ENCODE data around the gene PFKFB2.

DNA sequence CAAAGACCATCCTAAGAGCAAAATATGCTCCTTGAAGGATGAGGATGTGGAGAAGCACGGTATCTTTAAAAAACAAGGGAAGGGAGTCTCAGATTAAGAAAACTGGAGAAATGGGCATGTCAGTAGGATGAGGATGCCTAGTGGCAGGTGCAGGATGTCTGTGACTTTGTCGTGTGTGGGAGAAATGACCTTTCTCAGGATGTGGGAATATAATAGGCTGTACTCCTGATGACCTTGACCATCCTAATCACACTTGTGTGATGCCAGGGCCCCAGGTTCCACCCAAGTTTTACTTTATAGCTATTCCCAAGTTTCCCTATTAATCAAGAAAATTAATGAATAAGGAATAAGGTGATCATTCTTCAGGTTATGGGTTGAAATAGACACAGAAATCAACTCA is 33.4 kb upstream of the PFKFB2 start:
- TF ChIP-seq, protein P1, sequence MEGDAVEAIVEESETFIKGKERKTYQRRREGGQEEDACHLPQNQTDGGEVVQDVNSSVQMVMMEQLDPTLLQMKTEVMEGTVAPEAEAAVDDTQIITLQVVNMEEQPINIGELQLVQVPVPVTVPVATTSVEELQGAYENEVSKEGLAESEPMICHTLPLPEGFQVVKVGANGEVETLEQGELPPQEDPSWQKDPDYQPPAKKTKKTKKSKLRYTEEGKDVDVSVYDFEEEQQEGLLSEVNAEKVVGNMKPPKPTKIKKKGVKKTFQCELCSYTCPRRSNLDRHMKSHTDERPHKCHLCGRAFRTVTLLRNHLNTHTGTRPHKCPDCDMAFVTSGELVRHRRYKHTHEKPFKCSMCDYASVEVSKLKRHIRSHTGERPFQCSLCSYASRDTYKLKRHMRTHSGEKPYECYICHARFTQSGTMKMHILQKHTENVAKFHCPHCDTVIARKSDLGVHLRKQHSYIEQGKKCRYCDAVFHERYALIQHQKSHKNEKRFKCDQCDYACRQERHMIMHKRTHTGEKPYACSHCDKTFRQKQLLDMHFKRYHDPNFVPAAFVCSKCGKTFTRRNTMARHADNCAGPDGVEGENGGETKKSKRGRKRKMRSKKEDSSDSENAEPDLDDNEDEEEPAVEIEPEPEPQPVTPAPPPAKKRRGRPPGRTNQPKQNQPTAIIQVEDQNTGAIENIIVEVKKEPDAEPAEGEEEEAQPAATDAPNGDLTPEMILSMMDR (IDR thresholded peaks at IDR 0.05; ENCODE audit: extremely low read depth in 1 of 2, insufficient read depth in 1 of 2, low read depth in 1 of 2, low read length in 2 of 2), result no peak
- no peak for TF ChIP-seq POLR2A (IDR thresholded peaks at IDR 0.05; ENCODE audit: low read depth, low read length)
- TF ChIP-seq, protein P2, sequence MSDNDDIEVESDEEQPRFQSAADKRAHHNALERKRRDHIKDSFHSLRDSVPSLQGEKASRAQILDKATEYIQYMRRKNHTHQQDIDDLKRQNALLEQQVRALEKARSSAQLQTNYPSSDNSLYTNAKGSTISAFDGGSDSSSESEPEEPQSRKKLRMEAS (IDR thresholded peaks at IDR 0.05; ENCODE audit: insufficient read depth, insufficient read length), result no peak
- no peak for TF ChIP-seq EZH2 (IDR thresholded peaks at IDR 0.05; ENCODE audit: borderline replicate concordance, low read depth, low read length, severe bottlenecking)
- no peak for TF ChIP-seq FOS (IDR thresholded peaks at IDR 0.05; ENCODE audit: borderline replicate concordance, insufficient read depth, low read length)
